ENCODE results near the gene CCDC106.

Gene CCDC106

DNA sequence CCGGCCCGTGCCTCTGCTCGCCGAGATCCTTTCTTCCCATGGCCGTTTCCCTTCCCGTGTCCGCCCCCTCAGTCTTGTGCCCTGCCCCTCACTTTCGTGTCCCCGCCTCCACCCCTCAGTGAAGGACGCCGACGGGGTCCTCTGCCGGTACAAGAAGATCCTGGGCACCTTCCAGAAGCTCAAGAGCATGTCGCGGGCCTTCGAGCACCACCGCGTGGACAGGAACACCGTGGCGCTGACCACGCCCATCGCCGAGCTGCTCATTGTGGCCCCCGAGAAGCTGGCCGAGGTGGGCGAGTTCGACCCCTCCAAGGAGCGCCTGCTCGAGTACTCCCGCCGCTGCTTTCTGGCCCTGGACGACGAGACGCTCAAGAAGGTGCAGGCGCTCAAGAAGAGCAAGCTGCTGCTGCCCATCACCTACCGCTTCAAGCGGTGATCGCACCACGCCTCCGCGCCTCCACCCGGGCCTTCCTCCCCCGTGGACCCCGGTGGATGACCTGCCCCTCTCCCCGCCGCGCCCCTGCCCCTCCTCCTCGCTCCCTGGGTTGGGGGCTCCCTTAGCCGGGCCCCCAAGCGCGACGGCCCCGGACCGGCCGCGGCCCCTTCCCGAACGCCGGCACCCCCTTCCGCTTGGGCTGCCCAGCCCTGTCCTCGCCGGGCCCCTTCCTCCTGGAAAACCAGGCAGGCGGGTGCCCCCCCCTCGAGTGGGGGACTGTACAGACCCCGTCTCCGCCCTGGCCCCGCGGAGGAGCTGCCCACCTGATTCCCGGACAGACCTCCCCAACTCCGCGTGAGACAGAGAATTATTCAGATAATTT is 4.5 kb downstream of the CCDC106 start:
- no peak for DNase-seq

DNA sequence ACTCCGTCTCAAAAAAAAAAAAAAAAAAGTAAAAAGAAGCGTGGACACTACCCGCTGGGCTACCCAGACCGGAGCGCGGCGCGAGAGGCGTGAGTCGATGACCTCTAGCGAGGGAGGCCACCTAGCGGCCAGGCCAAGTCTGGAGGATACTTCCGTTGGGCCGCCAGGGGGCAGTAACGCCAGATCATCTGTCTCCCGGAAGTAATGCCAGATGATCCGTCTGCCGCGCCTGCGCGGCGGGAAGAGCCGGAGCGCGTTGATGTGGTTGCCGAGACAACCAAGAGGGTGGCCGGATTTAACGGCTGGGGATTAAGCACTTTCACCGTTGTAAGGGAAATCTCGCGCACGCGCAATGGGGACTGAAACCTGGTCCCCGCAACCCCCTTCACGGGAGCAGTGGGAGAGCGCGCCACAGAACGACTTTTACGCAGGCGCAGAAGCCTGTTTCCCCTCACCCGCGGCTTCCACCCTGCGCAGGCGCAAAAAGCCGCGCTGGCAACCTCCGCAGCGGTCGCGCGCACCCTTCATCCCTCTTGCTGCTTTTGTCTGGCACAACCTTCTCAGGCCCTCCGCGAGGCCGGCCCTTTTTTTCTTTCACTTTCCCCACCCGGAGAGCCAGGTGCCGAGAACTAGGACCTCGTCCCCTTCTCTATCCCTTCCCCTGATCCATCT is 5.8 kb downstream of the CCDC106 start:
- DNase-seq, result peak; percentile 99

DNA sequence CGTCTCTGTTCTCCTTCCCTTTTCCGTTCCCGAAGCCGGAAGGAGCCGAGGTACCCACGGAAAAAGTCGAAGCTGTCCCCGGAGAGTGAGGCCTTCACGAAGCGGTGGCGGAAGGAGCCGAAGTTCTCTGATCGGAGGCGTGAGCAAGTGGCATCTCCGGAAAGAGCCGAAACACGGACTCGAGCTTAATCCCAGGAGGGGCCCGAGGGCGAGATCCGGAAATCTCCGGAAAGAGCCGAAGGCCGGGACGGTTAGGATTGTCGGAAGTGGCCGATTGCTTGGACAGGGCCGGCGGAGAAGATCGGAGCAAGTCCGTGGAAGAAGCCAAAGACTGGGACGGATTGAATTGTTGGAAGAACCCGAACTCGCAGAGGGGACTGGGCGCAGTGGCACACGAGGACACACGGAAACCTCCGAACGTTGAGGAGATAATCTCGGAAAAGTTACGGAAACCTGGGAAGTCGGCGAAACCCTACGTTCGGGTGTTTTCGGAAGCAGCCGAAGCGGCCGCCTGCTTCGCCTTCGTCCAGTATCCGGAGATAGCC is 6.4 kb downstream of the CCDC106 start:
- DNase-seq, result peak; percentile 98

DNA sequence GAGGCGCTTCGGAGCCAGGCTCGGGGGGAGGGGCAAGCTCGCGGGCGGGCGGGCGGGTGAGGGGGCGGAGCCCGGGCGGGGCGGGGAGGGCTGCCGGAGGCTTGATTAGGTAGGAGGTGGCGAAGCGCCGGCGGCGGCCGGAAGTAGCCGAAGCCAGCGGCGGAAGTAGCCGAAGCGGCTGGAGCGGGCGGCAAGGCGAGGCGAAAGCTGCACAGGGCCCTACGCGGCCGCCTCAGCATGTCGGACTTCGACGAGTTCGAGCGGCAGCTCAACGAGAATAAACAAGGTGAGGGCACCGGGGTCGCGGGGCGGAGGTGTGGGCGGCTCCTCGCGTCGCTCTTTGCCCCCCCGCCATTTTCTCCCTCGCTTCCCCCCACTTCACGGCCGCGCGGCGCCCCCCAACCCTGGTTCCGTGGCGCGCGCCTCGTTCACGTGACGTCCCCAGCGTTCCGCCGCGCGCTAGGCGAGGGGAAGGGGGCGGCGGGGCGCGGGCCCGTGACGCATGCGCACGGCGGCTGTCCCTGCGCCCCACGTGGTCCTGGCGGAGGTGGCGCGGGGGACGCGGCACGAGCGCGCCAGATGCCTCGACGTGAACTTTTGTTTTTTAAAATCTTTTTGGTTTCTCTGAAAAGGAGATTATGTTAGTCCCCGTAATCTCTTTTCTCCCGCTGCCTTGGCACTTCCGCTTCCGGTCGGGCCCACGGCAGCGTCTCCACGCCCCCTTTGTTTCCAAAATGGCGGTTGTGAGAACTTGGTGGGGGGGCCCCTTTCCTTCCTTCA is 7.0 kb downstream of the CCDC106 start, which contains the start of gene U2AF2:
Gene U2AF2, plus strand, starts transcription at position 168 of the 780 bp plus-strand sequence. Its CDS starts 70 bp downstream, at position 238.
- peak; percentile 62 for DNase-seq

DNA sequence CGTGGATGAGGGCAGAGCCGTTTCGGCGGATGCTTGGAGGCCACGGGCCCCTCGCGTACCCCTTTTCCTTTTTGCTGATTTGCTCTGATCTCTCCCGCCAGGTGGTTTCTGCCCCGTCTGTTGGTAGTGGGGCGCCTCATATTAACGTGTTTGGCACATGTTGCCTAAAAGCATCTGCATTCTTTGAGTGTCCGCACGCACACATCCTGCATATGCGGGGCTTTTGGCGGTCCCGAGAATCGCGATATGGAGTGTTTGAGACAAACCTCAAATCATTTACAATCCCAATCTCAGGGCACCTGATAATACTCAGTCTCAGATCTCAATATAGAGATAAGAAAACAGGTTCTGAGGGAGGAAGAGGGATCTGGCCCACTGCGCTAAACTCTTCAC is 7.6 kb downstream of the CCDC106 start:
- no peak for DNase-seq

DNA sequence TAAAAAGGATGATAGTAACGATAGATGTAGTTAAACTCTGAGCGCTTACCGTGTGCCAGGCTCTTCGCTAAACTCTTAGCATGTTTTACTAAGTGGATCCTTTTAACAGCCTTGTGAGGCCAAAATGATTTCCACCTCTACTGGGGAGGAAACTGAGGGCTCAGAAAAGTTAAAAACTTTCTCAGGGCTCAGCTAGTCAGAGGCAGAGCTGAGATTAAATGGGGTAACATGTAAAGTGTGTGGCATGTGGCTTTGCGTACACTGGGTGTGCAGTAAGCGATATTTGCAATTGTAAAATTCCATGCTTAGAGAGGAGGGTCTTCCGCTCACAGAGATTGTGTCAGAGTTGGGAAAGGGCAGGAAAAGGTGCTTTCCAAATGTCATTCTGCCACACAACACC is 8.5 kb downstream of the CCDC106 start:
- DNase-seq, result no peak

DNA sequence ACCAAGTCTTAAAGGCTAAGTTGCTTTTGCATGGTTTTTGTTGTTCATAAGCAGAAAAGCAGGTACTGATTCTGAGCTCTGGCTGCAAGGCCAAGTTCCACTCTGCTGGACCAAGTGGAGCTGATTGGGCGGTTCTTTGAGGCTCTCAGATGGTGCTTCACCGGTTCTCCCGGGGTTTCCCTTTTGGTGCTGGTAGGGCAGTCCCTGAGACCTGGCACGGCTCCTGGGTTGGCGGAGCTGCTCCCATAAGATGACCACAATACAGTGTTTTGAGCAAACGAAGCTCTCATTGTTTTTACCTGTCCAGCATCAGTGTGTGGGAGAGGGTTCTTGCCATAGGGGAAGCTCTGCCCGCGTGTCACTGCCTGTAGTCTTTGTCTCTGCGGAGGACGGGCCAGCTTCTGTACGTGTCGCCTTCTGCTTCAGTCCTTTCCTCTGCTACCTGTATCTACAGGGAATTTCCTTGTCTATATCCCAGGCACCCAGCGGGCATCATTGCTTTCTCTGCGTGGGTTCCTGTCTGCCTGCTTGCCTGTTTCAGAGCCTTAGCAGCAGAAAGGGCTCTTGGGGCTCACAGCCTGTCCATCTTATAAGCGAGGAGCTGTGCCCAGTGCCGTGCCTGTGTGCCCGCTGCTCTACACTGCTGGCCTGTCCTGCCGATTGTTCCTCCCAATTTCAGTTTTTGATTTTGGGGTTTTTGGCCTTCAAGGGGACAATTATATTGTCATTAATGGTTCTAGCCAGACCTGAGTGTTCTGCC is 9.2 kb downstream of the CCDC106 start:
- DNase-seq, result no peak

DNA sequence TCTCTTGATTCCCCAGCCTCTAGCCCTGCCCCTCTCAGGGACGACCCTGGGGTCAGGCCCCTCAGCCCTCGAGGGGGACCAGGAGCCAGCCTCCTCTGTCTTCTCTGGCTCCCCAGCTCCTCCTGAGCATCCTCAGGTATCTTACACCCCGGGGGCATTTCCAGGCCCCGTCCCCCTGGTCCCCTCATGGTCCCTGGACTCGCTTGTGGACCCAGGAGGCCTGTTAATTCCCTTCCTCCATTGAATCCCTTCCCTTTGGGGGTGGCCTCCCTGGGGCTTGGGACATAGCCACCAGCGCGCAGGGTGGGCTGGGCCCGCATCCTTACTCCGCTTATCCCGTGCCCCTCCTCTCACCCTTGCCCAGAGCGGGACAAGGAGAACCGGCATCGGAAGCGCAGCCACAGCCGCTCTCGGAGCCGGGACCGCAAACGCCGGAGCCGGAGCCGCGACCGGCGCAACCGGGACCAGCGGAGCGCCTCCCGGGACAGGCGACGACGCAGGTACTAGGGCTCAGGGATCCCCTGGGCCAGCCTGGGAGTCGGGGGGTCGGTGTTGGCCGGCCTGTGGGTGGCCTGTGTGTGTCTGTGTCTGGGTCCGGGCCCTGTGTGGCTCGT is 10.9 kb downstream of the CCDC106 start:
- DNase-seq, result no peak

DNA sequence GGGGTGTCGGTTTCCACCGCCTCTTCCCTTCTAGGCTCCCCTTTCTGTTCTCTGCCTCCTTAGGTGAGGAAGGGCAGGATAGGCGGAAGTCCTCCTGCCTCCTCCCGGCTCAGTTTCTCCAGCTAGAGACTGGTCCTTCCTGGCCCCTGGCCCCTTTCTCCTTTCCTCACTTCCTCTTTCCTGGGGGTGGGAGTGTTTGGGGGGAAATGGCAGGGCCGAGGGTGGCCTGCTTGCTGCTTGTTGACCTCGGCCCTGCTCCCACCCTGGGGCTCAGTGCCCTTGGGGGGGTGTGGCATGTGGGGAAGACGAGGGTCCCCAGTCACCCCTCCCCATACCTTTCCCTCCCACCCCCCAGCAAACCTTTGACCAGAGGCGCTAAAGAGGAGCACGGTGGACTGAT is 11.8 kb downstream of the CCDC106 start:
- no peak for DNase-seq

DNA sequence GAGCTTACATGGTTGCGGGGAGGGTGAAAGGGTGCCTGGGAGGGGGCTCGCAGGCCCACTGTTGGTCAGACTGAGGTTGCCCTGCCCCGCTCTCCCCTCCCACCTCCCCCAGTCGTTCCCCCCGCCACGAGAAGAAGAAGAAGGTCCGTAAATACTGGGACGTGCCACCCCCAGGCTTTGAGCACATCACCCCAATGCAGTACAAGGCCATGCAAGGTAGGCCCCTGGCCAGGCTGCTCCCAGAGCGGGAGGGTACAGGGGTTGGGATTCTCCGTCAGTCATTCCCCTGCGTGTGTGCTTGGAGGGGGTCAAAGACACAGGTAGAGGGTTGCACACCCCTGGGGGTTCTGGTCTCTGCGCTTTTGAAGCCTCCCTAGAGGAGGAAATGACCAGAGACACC is 12.4 kb downstream of the CCDC106 start:
- no peak for DNase-seq

DNA sequence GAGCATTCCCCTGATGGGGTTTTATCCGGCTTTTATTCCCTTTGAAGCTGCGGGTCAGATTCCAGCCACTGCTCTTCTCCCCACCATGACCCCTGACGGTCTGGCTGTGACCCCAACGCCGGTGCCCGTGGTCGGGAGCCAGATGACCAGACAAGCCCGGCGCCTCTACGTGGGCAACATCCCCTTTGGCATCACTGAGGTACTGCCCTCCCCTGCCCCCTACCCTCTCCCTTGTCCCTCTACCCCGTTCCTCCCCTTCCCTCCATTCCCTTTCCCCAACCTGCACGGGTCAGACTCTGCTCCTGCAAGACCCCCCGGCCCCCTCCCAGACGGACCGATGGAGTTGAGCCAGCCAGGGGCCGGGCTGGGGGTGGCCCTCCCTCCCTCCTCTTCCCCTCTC is 13.0 kb downstream of the CCDC106 start:
- DNase-seq, result no peak

DNA sequence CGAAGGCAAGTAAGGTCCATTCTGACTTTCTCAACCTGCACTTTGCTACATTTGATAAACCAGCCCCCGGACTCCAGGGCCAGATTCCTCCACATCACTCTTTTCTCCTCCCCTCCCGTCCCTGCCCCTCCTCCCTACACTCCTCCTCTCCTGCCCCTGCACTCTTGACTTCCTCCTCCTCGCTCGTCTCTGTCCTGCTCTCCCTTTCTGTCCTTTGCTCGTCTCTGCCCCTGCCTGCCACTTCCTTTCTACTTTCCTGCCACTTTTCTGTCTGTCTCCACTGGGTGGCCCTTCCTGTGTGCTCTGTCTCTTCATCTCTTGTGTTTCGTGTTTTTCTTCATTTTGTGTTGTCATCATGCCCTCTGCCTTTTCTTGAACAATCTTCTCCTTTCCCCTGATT is 13.8 kb downstream of the CCDC106 start:
- DNase-seq, result no peak

DNA sequence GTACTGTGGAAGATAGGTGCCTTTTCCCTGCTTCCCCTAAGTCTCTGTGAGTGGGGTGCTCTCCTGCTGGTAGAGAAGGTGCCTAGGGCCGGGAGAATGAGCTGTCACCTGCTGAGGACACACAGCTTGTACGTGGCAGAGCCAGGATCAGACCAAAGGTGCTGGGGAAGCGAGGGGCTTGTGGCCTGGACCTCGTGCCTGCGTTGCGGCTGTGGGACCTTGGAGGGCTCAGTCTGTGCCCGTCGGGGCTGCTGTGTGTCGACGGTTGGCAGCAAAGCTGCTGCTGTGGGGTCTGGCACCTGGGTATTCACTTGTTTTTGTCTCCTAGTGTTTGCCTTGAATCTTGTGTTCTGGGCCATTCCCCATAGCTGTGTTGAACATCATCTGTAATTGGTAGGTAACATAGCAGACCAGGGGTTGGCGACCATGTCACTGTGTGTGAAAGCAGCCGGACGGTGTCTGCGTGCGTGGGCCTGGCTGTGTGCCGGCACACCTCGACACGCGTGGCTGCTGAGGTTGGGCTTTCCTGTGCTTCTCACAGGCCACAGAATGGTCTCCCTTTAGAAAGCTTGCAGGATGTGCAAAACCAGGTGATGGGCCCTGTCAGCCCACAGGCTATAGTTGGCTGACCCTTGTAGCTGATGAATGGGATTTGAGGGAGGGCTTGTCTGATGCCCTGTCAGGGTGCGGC is 16.0 kb downstream of the CCDC106 start:
- no peak for DNase-seq

DNA sequence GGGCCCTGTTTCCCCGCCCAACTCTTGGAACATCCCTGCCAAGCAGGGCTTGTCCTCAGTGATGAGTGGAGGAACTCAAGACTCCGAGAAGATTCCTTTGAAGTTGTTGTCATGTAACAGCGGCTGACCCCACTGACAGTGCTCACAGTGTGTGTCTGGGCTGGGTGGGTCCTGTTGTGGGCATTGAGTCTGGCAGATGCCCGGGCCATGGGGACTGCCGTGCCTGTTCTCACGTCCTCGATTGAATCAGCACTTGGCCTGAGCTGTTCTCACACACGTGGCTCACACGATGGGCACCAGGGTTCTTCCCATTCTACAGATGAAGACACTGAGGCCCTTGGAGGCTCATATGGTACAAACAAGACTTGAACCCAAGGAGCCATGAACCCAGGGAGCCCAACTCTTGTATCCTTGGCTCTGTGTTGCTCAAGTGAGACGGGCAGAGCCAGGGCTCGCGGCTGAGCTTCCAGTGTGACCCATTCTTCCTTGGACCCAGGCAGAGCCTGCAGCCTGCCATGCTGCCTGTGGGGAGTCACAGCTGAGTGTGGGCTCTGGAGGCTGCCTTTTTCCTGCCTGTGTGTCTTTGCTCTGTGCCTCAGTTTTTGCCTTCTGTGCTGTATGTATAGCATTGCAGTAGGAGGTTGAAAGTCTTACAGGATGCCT is 18.5 kb downstream of the CCDC106 start:
- no peak for DNase-seq

DNA sequence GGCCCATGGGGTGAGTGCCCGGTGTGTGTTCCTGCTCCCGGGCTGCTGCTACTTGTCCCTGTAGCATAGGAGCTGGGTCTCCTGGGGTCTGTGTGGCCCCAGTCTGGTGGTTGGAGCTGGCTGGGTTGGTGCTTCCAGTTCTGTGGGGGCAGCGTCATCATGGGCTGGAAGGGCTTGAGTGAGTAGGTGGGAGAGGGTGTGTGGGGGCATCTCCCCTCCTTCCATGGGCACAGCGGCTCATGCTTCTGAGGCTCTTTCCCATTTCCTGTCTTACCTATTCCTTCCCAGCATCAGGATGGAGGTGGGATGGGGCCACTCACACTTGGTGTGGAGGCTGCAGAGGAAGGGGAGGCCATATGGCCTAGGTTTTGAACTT is 19.0 kb downstream of the CCDC106 start:
- no peak for DNase-seq

DNA sequence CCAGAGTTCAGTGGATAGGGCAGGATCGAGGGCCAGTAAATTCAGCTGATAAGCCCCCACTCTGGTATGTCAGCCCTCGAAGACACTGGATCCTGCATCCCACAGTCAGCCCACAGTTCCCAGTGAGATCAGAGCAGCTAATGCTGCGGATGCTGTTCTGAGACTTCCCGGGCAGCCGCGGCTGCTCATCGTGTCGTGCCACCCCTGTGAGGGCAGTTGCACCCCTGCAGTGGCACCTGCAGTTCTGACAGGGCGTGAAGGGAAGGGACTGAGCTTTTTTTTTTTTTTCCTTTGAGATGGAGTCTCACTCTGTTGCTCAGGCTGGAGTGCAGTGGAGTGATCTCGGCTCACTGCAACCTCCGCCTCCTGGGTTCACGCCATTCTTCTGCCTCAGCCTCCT is 19.5 kb downstream of the CCDC106 start:
- no peak for DNase-seq

DNA sequence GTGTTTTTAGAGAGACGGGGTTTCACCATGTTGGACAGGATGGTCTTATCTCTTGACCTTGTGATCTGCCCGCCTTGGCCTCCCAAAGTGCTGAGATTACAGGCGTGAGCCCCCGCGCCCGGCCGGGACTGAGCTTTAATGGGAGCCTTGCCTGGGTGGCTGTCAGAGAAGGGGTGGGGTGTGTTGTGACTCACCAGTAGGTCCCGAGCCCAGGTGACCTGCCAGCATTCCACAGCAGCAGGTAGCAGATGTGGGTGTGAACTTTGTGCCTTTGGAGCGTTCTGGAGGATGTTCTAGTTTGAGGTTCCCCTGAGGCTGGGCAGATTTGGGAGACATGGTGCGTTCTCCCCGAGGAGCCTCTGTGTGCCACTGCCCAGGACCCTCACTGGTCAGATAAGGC is 19.9 kb downstream of the CCDC106 start:
- DNase-seq, result no peak

DNA sequence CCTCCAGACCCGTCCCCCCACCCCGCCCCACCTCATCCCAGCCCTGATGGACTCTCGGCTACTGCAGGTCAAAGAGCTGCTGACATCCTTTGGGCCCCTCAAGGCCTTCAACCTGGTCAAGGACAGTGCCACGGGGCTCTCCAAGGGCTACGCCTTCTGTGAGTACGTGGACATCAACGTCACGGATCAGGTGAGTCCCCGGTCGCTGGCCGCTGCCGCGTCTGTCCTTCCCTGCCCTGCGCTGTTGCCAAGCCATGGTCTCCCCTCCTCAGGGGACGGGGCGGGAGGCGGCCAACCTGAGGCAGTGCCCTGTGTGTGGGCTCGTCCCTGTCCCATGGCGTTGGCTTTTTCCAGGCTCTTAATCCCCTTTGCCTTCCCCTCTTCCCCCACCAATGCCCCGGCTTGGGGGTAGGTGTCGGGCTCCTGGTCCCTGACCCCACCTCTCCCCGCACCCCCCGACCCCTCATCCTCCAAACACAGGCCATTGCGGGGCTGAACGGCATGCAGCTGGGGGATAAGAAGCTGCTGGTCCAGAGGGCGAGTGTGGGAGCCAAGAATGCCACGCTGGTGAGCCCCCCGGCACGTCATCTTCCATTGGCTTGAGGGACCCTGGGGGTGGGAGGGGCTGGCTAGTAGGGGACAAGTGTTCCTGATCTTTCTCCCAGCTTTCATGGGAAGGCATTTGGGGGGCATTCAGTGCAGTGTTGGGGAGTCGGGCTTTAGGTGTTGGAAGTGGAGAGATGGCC is 20.8 kb downstream of the CCDC106 start:
- no peak for DNase-seq

DNA sequence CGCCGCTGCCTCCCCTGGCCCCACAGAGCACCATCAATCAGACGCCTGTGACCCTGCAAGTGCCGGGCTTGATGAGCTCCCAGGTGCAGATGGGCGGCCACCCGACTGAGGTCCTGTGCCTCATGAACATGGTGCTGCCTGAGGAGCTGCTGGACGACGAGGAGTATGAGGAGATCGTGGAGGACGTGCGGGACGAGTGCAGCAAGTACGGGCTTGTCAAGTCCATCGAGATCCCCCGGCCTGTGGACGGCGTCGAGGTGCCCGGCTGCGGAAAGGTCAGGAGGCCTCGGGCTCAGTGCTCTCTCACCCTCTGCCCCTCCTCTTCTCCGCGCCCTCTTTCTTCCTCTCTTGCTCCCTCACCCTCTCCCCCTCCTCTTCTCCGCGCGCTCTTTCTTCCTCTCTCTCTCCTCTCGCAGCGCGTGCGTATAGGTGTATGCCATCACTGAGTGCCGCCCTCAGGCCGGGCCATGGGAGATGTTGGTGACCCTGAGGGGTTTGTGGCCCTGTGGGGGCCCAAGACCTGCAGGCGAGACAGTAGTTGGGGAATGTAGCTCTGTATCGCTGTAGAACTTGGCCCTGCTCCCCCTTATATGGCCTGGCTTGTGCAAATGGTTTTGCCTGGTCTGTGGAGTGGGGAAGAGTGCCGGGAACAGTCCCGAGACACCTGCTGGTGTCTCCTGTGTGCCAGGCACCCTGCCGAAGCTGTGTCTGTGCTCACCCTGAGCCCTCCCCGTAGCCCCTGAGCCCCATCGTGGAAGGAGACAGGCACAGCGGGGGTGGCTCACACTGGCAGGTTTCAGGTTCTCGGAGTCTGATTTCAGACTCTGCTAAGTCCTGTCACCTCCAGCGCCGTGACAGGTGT is 21.6 kb downstream of the CCDC106 start:
- no peak for DNase-seq

Measured in NCI-H748 treated with DMSO at 0.1 percent for 48 hours (cell line).